HG02943 (cell line): ENCODE measurements around the gene DUSP9.

Experiments
- ATAC-seq: cut with Tn5 transposase; IDR thresholded peaks from one replicate; pipeline ENCODE4 v1.9.1; 2021; ENCODE audit warnings: mild to moderate bottlenecking, low read depth, moderate library complexity; ENCODE audit not compliant: unreplicated experiment

Gene DUSP9

GRCh38 chrX:153620576-153620975 lies 26.4 kb upstream of the DUSP9 start:
- no peak for ATAC-seq

DNA sequence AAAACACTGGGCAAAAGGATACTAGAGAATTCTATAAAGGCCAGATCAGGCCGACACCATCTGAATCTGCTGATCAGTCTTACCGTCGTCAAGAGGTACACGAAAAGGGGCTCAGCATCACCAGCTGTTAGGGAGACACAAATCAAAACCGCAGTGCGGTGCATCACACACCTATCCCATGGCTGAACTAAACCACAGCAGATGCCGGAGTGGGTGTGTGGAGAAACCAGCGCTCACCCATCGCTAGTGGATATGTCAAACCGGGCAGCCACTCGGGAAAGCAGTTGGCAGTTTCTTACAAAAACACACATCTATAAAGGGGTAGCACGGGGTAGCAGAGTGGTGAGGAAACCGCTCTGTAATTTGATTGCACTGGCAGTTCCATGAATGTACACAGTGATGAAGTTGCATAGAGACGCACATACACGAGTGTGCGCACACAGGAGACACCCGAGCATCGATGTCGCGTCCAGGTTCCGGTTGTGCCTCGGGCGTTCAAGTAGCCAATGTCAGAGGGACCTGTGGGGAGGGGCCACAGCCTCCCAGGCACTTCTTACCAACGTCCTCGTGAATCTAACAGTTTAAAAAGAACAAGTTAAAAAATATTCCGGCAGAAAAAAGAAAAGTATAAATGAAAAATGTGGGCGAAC lies 24.9 kb upstream of the DUSP9 start:
- no peak for ATAC-seq

GRCh38 chrX:153622661-153623309 lies 24.2 kb upstream of the DUSP9 start:
- ATAC-seq, result no peak

DNA sequence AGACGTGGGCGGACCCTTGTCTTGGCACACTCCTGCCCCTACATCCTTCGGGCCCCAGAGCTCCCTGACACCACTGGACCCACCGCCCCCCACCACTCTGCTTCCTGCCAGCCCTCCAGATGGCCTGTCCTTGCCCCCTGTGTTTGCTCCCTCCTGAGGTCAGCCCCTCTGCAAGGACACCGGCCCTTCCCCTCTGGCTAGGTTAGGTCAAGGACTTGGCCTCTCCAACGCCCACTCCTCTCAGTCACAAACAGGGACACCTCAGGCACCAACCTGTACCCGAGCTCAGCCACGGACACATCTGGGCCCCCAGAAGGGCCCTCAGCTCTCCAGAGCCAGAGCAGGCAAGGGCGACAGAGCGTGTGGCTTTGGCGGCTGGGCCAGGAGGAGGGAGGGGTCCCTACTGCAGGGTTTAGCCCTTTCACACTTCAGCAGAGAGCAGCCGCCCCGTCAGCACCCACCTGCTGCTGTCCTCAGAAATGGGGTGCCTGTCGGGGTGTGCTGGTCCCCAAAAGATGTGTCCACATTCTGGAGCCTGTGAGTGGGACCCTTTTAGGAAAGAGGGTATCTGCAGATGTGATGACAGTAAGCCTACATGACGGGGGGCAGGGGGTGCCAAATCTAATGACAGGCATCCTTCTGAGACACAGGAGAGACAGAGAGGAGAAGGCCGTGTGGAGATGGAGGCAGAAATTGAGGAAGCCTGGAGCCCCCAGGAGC lies 23.5 kb upstream of the DUSP9 start:
- ATAC-seq, result no peak

DNA sequence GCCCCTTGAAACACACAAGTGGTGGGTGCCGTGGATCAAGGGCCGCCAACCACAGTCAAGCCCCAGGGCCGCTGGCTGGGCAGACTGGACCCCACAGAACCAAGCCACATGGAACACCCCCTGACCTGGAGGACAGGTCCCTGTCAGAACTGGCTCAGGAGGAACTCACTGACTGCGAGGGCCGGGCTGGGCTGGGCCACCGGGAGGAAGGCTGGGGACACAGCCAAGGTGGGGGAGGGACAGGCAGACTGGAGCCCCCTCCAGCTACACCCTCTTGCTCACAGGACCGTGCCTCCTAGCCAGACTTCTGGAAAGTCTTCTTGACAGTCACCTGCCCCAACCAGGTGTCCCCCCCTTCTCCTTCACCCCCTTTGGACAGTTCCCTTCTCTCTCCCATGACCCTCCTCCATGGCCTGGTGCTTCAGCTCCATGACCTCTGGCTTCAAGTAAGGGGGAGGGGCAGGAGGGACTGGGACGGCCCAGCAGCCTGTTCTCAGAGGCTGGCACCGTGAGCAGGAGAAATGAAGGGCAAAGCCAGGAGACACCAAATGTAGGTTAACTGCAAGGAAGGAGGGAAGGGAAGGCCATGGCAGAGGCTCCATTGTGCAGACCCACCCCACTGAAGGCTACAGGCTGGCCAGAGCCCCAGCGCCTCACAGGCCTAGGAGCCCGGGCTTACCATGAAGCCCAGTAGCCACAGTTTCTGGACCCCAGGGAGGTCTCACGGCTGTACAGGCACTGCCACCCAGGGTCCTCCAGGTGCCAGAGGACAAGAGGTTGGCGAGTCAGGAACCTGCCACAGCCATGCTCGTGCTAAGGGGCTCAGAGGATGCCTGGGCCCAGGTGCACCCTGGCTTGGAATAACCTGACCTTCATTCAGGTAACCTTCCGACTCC lies 22.6 kb upstream of the DUSP9 start:
- no peak for ATAC-seq

DNA sequence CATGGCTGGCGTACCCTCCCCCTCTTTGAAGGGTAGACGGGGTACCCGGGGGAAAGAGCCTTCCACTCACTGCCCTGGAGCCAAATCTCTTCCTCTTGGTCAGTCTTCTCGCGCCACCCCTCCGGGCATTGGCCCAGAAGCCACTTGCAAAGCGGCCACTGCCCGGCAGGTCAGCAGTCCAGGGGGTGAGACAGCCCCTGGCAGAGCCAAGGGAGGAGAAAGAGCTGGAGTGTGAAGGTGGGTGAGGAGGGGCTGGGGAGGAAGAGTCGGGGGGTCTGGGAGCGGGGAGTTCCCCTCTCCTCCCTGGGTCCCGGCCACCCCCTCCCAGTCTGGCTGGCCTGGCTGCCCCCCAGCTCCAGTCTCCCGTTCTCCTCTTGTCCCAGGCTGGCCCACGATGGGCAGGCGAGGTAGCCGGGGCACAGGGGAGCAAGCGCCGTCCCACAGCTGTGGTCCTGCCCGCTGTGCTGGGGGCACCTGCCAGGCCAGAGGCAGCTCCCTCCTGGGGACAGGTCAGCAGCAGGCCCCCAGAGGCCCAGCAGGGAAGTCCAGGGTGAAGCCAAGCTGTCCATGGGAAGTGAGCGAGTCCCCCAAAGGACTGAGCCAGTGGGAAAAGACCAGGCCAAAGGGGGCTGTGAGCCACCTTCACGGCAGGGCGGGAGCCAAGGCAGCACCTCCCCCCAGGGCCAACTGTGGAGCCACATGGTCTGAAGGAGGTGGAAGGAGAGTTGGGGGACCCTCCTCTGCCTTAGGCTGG lies 21.6 kb upstream of the DUSP9 start:
- ATAC-seq, result no peak

GRCh38 chrX:153626025-153626633 lies 20.9 kb upstream of the DUSP9 start:
- no peak for ATAC-seq

GRCh38 chrX:153626863-153627674 lies 19.9 kb upstream of the DUSP9 start:
- no peak for ATAC-seq

DNA sequence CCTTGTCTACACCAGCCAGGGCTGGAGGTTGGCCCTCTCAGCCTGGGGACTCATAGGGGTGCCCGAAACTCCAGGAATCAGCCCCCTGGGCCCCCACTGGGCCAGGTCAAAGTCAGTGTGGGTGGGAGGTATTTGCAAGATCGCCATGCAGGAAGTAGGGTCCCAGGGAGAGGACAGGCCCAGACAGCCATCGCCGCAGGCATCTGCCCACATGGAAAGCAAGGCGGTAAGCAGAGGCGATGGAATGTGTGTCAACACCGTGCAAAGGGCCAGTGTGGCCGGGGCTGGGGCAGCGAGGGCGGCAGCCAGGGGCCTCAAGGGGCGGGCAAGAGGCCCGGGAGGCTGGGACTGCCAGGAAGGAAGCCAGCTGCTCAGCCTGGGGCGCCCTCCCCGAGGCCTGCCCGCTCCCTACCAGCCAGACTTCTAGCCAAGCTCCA lies 19.3 kb upstream of the DUSP9 start:
- ATAC-seq, result no peak

DNA sequence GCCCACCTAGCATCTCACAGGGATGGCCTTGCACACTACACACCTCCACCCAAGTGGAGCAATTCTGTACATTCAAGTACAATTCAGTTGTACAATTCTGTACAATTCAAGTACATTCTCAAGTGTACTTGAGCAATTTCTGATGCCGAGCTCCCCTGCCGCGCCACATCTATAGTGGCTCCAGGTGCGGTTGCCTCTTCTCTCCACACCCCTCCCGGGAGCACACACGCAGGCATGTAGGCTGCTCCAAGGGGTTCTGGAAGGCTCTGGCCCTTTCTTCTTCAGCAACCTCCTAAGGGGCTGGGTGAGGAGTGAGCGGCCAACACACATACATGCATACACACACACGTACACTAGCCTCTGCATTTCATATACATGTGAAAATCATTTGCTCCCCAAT lies 18.9 kb upstream of the DUSP9 start:
- ATAC-seq, result no peak

- no peak for ATAC-seq
Observed at GRCh38 chrX:153628665-153629064, 18.3 kb upstream of the DUSP9 start.

GRCh38 chrX:153631346-153631745 lies 15.7 kb upstream of the DUSP9 start:
- no peak for ATAC-seq

DNA sequence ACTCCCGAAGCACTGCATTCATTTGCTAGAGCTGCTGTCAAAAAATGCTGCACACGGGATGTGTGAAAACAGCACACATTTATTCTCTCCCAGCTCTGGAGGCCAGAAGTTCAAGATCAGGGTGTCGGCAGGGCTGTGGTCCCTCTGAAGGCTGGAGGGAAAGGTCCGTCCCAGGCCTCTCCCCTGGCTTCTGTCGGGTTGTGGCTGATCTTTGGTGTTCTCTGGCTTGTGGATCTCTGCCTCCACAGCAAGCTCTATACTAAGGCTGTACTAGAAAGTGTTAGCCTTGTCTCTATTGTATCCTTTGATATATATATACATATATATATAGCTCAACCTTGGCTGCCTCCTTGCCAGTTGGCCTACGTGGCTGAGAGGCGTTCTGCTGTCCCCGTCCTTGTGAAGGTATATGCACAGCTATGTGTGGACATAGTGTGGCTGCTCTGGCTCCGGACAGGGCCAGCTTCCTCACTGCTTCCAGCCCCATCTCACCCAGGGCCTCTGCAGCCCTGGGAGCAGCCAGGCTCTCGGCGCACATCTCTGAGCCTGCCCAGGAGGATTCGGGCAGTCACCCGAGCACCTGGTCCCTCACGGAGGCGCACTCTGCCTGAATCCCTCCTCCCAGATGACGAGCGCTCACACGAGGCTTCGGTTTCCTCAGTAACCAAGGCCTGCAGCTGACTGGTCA lies 15.0 kb upstream of the DUSP9 start:
- no peak for ATAC-seq

GRCh38 chrX:153632595-153632946 lies 14.4 kb upstream of the DUSP9 start:
- ATAC-seq, result no peak

GRCh38 chrX:153633048-153633447 lies 14.0 kb upstream of the DUSP9 start:
- ATAC-seq, result no peak

- ATAC-seq, result no peak
Observed at GRCh38 chrX:153633607-153634180, 13.3 kb upstream of the DUSP9 start.

DNA sequence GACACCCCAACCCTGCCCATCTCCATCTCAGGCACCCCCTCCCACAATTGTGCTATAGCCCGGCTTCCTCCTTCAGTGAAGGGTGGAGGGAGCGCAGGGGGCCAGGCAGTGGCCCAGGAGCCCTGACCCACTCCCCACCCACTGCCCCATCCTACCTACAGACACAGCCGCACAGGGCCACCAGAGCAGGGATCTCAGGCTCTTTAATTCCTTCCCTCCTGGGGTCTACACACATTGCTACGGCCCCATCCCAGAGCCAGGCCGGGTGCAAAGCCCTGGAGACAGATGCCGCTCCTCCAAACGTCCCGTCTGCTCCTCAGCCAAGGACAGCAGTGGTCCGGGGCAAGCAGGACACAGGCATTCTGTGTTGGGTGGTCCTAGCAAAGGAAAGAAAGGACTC lies 12.8 kb upstream of the DUSP9 start:
- no peak for ATAC-seq

- ATAC-seq, result no peak
Observed at GRCh38 chrX:153634832-153635231, 12.2 kb upstream of the DUSP9 start.
